Measurements from ENCODE around the gene NETO2.

DNA sequence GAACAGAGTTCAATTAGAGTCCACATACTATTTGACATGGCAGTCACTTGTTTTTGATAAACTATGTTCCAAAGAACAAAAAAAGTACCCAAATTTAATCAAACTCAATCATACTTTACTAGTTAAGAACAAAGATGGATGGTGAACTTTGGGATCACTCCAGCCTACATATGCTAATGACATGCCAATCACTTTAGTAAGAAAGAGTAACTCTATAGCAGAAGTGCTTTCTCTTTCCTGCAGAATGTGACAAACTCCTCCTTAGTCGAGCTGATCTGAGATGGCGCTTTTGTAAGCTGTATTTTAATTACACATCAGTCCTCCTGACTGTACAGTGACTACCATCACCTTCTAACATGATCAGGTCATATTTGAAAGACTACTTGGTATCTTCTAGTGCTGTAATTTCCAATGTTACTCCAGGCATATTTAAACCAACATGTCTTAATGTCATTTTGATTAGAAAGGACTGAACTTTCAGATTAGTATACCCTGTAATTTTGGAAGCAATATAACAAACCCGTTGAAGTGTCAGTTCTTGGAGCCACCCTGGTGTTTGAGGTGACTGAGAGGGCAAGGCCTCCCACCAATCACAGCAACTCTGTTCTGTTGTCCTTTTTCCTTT, 4.1 kb downstream of the NETO2 start:
- TF ChIP-seq, protein P1, sequence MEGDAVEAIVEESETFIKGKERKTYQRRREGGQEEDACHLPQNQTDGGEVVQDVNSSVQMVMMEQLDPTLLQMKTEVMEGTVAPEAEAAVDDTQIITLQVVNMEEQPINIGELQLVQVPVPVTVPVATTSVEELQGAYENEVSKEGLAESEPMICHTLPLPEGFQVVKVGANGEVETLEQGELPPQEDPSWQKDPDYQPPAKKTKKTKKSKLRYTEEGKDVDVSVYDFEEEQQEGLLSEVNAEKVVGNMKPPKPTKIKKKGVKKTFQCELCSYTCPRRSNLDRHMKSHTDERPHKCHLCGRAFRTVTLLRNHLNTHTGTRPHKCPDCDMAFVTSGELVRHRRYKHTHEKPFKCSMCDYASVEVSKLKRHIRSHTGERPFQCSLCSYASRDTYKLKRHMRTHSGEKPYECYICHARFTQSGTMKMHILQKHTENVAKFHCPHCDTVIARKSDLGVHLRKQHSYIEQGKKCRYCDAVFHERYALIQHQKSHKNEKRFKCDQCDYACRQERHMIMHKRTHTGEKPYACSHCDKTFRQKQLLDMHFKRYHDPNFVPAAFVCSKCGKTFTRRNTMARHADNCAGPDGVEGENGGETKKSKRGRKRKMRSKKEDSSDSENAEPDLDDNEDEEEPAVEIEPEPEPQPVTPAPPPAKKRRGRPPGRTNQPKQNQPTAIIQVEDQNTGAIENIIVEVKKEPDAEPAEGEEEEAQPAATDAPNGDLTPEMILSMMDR (IDR thresholded peaks at IDR 0.05; ENCODE audit: low read depth, low read length): no peak
- TF ChIP-seq EZH2phosphoT487 (IDR thresholded peaks at IDR 0.05; ENCODE audit: low read depth): no peak

Data from OCI-LY3 (cell line).